Activated CD4-positive, CD25-positive, alpha-beta regulatory T cell treated with anti-CD3 and anti-CD28 coated beads, Interleukin-2, amount 50 U/mL, for 16 hours (primary cell): ENCODE measurements around the gene BCR.

Experiments used
- DNase-seq: peaks from one replicate; pipeline ENCODE4 v3.0.0-alpha.2; 2020; ENCODE audit warnings: low read depth, low spot score

Gene BCR

GRCh38 chr22:23199159-23199558, 18.9 kb downstream of the BCR start:
- no peak for DNase-seq

GRCh38 chr22:23200898-23201297, 20.6 kb downstream of the BCR start:
- DNase-seq: no peak

- no peak for DNase-seq
Measured at GRCh38 chr22:23202812-23203451, 22.6 kb downstream of the BCR start.

- DNase-seq: no peak
Measured at GRCh38 chr22:23203452-23204124, 23.3 kb downstream of the BCR start.

GRCh38 chr22:23204125-23204488, 23.8 kb downstream of the BCR start:
- no peak for DNase-seq

- no peak for DNase-seq
Measured at GRCh38 chr22:23204541-23205157, 24.3 kb downstream of the BCR start.

GRCh38 chr22:23205339-23206049, 25.2 kb downstream of the BCR start:
- DNase-seq: no peak

GRCh38 chr22:23206915-23207314, 26.6 kb downstream of the BCR start:
- no peak for DNase-seq

- DNase-seq: no peak
Measured at GRCh38 chr22:23207729-23208393, 27.6 kb downstream of the BCR start.

- no peak for DNase-seq
Measured at GRCh38 chr22:23210428-23211170, 30.3 kb downstream of the BCR start.

- DNase-seq: no peak
Measured at GRCh38 chr22:23211622-23212021, 31.3 kb downstream of the BCR start.

- DNase-seq: no peak
Measured at GRCh38 chr22:23212061-23213021, 32.0 kb downstream of the BCR start.

GRCh38 chr22:23213022-23213555, 32.8 kb downstream of the BCR start:
- no peak for DNase-seq

GRCh38 chr22:23213581-23214334, 33.4 kb downstream of the BCR start:
- no peak for DNase-seq

GRCh38 chr22:23214398-23214797, 34.1 kb downstream of the BCR start:
- DNase-seq: no peak

- no peak for DNase-seq
Measured at GRCh38 chr22:23215294-23216241, 35.3 kb downstream of the BCR start.

- DNase-seq: peak; percentile 15
Measured at GRCh38 chr22:23216461-23217170, 36.3 kb downstream of the BCR start.
